Tibial nerve (tissue), 4 donors: Measurements from ENCODE around the gene SHANK3. TPM values are rescaled to one million over a fixed set of nuclear protein-coding genes. Genes with fewer than 3 reads are reported as not detected.

Source experiments
- DNase-seq, 2 donors: peaks; one replicate each; pipeline ENCODE4 v3.0.0-alpha.2; 2019; ENCODE audit warnings: low spot score in 2 of 2
- H3K27ac ChIP-seq, 4 donors: fragments of 200-600 bp; sonication (generic) in 3 of 4; one replicate each; pipeline ENCODE4 v1.5.1; 2017 to 2019; ENCODE audit warnings: mild to moderate bottlenecking in 1 of 4
- H3K27me3 ChIP-seq, 2 donors: fragments of 200-600 bp; sonication (generic) in 1 of 2; one replicate each; pipeline versions ENCODE4 v1.5.1 to v1.6.0; 2017 to 2019
- H3K36me3 ChIP-seq, 3 donors: fragments of 200-600 bp; sonication (generic); one replicate each; pipeline ENCODE4 v1.5.1; 2018 to 2019
- H3K4me1 ChIP-seq, 4 donors: fragments of 200-600 bp; sonication (generic) in 3 of 4; one replicate each; pipeline ENCODE4 v1.5.1; 2017 to 2019
- H3K4me3 ChIP-seq, 4 donors: fragments of 200-600 bp; sonication (generic) in 3 of 4; one replicate each; pipeline ENCODE4 v1.5.1; 2017 to 2019; ENCODE audit warnings: mild to moderate bottlenecking in 1 of 4, moderate library complexity in 1 of 4
- H3K9me3 ChIP-seq, 4 donors: fragments of 200-600 bp; sonication (generic) in 3 of 4; one replicate each; pipeline ENCODE4 v1.5.1; 2017 to 2019
- EP300 ChIP-seq, 2 donors: sonication (generic); formaldehyde crosslinking; IDR thresholded peaks; one replicate each; pipeline ENCODE4 v1.6.1; 2017; ENCODE audit warnings: antibody characterized with exemption in 2 of 2, mild to moderate bottlenecking in 1 of 2
- POLR2A ChIP-seq, 2 donors: fragments of 450-650 bp; IDR thresholded peaks; one replicate each; pipeline ENCODE4 v1.6.1; 2017; ENCODE audit warnings: antibody characterized with exemption in 2 of 2, mild to moderate bottlenecking in 2 of 2, moderate library complexity in 2 of 2
- WGBS, 2 donors: methylation state at CpG; one replicate each; pipeline ENCODE4 v1.1.5; 2018; 5-methylcytosine and 5-hydroxymethylcytosine counted together
- total RNA-seq, 4 donors: library from RNA; depleted of rRNA; stranded (reverse); fragments of >200 nt; gene quantifications; one replicate each; pipeline ENCODE4 v1.1.0, GENCODE V29; 2016
- TF ChIP-seq, protein P1 (sequence below), 5 experiments: fragments of 200-600 bp in 3 of 5; fragments of 450-650 bp in 2 of 5; sonication (generic) in 3 of 5; IDR thresholded peaks; one replicate each; pipeline ENCODE4 v1.5.1; 2016 to 2019; ENCODE audit warnings: antibody characterized with exemption in 5 of 5, mild to moderate bottlenecking in 3 of 5, moderate library complexity in 2 of 5

Gene SHANK3
- total RNA-seq, 4 donors from 2014 or later = 10.3 to 29.4 (median 20.5) TPM

DNA sequence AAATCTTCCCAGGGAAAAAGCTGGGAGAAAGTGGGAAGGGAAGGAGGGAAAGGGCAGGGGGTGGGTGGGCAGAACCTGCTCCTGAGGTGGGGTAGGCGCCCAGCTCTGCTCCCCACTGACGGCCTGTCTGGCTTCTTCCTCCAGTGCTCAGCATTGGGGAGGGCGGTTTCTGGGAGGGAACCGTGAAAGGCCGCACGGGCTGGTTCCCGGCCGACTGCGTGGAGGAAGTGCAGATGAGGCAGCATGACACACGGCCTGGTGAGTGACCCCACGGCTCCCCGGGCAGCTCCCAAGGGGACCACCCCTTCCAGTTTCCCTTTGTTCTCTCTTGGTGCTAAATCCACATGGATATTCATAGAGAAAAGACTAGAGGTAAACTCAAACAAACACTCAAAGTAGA lies 25.9 kb downstream of the SHANK3 start:
- DNase-seq = no peak
- Histone ChIP-seq H3K4me1 (peaks cover 0 to 54% (median 5%) of the 10 kb centered on the region in 4 donors), H3K27me3 (no peaks in the 10 kb centered on the region), H3K36me3 (peaks cover 0 to 23% (median 0%) of the 10 kb centered on the region in 3 donors), H3K9me3 (no peaks in the 10 kb centered on the region), H3K4me3 (no peak overlapping the region), H3K27ac (no peak overlapping the region)
- 73 to 79% methylated on average over 12 of the region's 12 CpGs for WGBS, 2 donors
- TF ChIP-seq, protein P1, sequence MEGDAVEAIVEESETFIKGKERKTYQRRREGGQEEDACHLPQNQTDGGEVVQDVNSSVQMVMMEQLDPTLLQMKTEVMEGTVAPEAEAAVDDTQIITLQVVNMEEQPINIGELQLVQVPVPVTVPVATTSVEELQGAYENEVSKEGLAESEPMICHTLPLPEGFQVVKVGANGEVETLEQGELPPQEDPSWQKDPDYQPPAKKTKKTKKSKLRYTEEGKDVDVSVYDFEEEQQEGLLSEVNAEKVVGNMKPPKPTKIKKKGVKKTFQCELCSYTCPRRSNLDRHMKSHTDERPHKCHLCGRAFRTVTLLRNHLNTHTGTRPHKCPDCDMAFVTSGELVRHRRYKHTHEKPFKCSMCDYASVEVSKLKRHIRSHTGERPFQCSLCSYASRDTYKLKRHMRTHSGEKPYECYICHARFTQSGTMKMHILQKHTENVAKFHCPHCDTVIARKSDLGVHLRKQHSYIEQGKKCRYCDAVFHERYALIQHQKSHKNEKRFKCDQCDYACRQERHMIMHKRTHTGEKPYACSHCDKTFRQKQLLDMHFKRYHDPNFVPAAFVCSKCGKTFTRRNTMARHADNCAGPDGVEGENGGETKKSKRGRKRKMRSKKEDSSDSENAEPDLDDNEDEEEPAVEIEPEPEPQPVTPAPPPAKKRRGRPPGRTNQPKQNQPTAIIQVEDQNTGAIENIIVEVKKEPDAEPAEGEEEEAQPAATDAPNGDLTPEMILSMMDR (IDR thresholded peaks at IDR 0.05) = no peak
- no peak for TF ChIP-seq POLR2A (IDR thresholded peaks at IDR 0.05)

DNA sequence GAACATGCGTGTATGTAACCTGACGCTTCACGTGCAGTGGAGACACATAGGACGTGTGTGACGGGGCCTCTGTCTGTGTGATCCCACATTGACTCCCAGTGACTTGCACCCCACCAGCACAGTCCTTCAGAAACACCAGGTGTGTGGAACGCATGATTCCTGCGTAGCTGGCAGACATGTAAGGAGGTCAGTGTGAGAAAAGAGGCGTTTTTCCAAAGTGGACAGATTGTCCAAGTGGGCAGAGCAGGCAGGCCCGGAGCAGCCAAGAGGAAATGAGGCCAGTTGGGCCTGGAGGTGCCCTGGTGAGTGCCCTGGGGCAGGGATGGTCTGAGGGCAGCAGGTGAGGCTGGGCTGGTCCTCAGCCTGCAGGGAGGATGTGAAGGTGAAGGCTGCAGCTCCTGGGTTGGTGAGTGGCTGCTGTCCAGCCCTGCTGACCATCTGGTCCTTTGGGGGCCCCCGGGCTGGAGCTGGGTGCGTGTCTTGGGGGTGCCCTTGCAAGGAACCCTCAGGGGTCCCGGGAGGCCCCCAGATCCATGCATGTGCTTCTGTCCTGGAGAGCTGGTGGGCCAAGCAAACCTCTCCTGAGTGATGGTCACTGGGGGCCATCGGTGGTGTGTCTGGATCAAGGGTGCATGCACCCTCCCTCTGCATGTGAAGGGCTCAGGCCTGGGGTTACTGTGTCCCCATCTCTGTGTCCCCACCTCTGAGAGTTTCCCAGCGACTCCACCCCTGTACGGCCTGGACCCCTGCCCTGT lies 26.6 kb downstream of the SHANK3 start:
- no peak for DNase-seq
- Histone ChIP-seq H3K36me3 (peaks cover 0 to 29% (median 0%) of the 10 kb centered on the region in 3 donors), H3K27me3 (no peaks in the 10 kb centered on the region), H3K4me3 (no peak overlapping the region), H3K27ac (no peak overlapping the region), H3K9me3 (no peaks in the 10 kb centered on the region), H3K4me1 (peaks cover 0 to 54% (median 5%) of the 10 kb centered on the region in 4 donors)
- no peak for TF ChIP-seq POLR2A (IDR thresholded peaks at IDR 0.05)
- no peak for TF ChIP-seq EP300 (IDR thresholded peaks at IDR 0.05)
- TF ChIP-seq, protein P1 (IDR thresholded peaks at IDR 0.05) = no peak
- WGBS, 2 donors = 87 to 88% methylated on average over 12 to 15 of the region's 15 CpGs

DNA sequence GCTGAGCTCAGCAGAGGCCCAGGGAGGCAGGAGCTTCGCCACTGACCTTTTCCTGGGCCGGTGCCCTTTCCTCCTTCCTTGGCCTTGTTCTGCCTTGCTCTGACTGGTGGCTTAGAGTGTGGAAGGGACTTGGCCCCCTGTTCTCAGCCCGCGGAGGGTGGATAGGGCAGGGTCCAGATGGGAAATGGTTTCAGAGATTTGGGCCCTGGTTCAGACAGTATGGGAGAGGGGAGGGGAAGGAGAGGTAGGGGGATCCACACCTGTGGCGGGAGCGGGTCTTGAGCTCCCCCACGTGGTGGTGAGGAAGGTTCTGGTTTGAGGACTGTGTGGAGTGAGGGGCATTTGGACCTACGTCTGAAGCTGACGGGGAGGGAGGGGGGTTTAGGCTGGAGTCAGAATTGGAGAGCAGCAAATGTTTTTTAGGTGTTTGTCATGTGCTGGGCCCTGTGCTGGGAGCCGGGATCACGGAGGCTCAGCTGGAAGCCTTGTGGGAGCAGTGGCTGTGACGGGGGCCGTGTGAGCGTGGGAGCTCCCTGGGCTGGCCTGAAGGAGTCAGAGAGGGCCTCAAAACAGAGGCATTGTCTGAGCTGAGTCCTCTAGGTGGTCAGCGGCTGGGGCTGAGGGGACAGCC lies 27.2 kb downstream of the SHANK3 start:
- no peak overlapping the region for H3K4me3 ChIP-seq
- H3K4me1 ChIP-seq = peaks cover 0 to 60% (median 5%) of the 10 kb centered on the region in 4 donors
- TF ChIP-seq, protein P1 (IDR thresholded peaks at IDR 0.05) = no peak
- TF ChIP-seq EP300 (IDR thresholded peaks at IDR 0.05) (no peak), POLR2A (IDR thresholded peaks at IDR 0.05) (no peak)
- peaks cover 0 to 36% (median 0%) of the 10 kb centered on the region in 3 donors for H3K36me3 ChIP-seq
- no peaks in the 10 kb centered on the region for H3K27me3 ChIP-seq
- WGBS, 2 donors = 71 to 77% methylated on average over 15 of the region's 15 CpGs
- H3K9me3 ChIP-seq = no peaks in the 10 kb centered on the region
- no peak for DNase-seq
- no peak overlapping the region for H3K27ac ChIP-seq

DNA sequence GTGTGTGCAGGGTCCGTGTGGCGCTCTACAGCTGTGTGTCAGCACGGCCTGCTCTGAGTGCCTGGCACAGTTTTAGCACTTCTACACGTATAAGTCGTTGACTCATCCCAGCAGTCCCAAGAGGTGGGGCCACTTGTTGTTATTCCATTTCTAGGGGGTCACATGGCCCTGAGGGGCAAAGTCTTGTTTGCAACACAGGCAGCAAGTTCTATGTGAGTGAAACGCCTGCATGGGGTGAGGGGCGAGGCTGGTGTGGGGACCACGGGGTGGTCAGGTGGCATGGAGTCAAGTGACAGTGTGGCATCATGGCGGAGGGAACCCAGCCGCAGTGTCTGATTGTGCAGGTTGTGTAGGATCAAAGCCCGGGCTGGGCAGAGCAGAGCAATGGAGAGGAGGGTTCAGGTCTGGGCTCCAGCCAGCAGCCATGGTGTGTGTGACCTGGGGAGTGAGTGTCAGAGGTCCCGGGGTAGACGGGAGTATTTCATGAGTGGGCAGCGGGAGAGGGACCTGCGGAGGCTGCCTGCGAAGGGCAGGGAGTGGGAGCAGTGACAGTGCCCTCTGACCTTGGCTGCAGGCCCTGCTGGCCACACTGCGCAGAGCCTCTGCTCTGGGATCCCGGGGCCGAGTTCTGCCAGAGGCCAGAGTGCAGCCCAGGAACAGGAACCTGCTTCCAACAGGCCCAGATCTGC lies 27.9 kb downstream of the SHANK3 start:
- DNase-seq = no peak
- H3K4me3 ChIP-seq = no peak overlapping the region
- no peak for TF ChIP-seq POLR2A (IDR thresholded peaks at IDR 0.05)
- TF ChIP-seq, protein P1 (IDR thresholded peaks at IDR 0.05) = no peak
- TF ChIP-seq EP300 (IDR thresholded peaks at IDR 0.05) = no peak
- H3K27me3 ChIP-seq = no peaks in the 10 kb centered on the region
- peaks cover 0 to 37% (median 0%) of the 10 kb centered on the region in 3 donors for H3K36me3 ChIP-seq
- WGBS, 2 donors = 73 to 74% methylated on average over 19 of the region's 19 CpGs
- H3K4me1 ChIP-seq = peaks cover 0 to 66% (median 5%) of the 10 kb centered on the region in 4 donors
- H3K27ac ChIP-seq = no peak overlapping the region
- no peaks in the 10 kb centered on the region for H3K9me3 ChIP-seq

DNA sequence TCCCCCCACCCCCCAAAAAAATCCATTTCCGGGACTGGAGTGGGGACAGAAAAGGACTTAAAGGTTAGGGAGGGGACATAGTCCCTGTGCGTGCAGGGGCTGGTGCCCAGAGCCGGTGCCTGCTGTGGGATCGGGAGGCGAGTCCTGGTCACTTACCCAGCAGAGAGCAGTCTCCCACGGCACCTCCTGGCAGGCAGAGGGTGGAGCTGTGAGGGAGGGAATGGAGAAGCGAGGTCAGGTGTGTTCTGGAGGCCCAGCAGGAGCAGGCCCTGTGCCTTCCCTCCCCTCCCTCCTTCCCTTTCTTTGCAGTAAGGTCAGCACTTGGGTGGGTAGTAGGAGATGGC lies 28.4 kb downstream of the SHANK3 start:
- WGBS, 2 donors = 82 to 83% methylated on average over 7 of the region's 7 CpGs
- no peaks in the 10 kb centered on the region for H3K27me3 ChIP-seq
- TF ChIP-seq EP300 (IDR thresholded peaks at IDR 0.05) = no peak
- TF ChIP-seq POLR2A (IDR thresholded peaks at IDR 0.05) = no peak
- TF ChIP-seq, protein P1 (IDR thresholded peaks at IDR 0.05) = no peak
- peaks cover 0 to 40% (median 0%) of the 10 kb centered on the region in 3 donors for H3K36me3 ChIP-seq
- H3K9me3 ChIP-seq = no peaks in the 10 kb centered on the region
- H3K4me1 ChIP-seq = peaks cover 0 to 67% (median 5%) of the 10 kb centered on the region in 4 donors
- DNase-seq = no peak
- H3K27ac ChIP-seq = no peak overlapping the region
- no peak overlapping the region for H3K4me3 ChIP-seq
